Amniotic epithelial cell (primary cell): Measurements from ENCODE around the gene MYH7.
"Not testable (repeated sequence)": the region's sequence is repeated elsewhere in the genome, so short reads cannot be mapped to it uniquely, and the experiment has no call there.

Source experiments
- DNase-seq: peaks from one replicate; pipeline ENCODE4 v3.0.0-alpha.2; 2010; ENCODE audit warnings: low read depth

MYH7 gene

DNA sequence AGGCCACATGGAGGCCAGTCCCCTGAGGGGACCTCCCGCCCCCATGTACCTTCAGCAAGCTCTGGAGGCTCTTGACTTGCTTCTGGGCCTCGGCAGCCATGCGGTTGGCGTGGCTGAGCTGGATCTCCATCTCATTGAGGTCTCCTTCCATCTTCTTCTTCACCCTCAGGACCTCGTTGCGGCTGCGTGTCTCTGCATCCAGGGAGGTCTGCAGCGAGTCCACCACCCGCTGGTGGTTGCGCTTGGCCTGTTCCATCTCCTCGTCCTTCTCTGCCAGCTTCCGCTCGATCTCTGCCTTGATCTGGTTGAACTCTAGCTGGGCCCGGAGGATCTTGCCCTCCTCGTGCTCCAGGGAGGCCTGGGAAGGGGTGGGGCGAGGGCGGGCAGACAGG is 49.2 kb downstream of the MYH7 start:
- not testable (repeated sequence) for DNase-seq

DNA sequence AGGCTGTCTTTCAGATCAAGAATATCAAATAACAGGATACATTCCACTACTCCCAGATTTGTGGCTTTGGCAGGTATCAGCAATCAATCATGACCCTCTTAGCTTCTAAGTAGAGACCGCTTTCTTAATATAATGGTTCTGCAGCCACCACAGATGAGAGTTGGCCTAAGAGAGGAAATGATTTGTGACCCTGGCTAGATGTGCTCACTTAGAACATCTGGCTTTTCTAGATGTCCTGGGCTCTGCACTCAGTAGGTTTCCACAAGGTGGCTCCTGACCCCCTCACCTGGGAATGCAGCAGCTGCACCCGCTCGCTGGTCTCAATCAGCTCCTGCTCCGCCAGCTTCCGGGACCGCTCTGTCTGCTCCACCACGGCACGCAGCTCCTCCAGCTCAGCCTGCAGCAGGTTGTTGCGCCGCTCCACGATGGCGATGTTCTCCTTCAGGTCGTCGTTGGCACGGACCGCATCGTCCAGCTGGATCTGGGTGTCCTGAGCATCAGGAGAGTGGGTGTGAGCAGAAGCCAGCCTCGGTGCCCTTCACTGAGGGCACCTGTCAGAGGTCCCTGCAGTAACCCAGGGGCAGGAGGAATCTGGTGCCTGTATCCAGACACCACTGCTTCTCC is 49.7 kb downstream of the MYH7 start:
- no peak for DNase-seq

DNA sequence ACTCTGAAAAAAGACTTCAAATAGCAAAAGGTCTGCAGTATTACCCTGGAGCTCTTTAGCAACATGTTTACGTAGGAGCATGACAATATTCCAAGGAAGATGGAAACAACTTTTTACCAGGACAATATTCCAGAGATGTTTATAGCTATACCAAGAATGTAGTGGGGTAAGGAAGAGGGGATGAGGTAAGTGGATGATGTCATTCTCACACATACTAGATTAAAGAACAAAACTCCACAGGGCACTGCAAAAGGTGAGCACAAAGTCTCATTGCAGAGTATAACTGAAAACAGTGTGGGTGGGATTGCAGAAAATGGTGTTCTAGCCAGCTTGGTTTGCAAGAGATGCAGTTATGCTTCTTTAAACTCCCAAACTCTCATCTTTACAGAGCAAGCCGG is 50.2 kb downstream of the MYH7 start:
- DNase-seq = no peak

DNA sequence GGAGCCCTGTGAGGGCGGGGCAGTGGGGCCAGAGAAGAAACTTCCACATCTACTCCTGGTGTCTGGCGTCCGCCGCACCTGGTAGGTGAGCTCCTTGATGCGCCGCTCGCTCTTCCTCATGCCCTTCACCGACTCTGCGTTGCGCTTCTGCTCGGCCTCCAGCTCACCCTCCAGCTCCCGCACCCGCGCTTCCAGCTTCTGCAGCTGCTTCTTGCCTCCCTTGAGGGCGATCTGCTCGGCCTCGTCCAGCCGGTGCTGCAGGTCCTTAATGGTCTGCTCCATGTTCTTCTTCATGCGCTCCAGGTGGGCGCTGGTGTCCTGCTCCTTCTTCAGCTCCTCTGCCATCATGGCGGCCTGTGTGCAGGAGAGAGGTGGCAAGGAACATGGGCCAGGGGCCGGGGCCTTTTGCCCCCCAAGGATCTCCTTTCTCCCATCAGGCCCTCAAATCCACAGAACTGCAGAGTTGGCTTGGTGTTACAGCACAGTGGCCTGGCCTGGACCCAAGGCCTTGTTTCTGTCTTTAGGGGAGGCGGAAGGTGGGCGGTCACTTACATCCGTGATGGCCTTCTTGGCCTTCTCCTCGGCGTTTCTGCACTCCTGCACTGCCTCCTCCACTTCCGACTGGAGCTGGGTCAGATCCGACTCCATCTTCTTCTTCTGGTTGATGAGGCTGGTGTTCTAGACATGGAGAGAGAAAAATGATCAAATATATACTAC is 50.9 kb downstream of the MYH7 start:
- no peak for DNase-seq

DNA sequence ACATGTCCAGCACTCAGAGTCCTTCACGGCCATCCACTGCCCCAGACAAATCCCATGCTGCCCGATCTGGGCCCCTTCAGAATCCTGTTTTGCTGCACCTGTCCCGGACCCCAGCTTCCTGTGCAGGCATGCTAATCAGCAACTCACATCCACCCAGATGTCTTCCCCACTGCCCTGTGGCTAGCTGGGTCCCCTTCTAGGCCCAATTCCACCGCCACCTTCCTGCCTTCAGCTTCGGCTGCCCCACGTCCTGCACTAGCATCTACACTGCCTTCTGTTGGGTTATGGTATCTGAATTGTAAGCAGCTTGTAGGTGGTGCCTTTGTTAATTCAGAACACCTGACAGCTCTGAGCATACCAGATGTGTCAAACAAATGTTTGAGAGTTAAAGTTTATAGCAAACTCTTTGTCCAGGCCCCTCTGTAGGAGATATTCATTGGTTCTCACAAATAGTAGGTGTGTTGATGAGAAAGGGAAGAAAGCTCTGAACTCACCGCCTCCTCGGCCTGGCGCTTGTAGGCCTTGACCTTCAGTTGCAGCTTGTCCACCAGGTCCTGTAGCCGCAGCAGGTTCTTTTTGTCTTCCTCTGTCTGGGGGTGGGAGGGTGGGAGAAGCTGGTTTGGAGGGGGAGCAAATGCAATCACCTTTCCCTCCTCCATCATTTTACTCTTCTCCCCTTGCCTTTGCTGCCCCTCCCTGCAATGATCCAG is 52.6 kb downstream of the MYH7 start:
- no peak for DNase-seq

DNA sequence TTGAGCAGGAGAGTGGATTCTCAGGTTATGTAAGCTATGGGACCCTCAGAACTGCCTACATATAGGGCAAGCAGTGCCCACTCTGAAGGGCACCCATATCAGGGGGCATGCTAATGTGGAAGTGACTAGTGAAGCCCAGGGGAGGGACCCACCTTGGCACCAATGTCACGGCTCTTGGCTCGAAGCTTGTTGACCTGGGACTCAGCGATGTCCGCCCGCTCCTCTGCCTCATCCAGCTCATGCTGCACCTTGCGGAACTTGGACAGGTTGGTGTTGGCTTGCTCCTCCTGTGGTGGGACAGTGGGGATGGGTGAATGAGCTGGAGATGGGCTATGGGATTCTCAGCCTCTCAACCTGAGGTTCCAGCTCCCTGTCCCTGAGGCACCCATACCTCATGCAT is 53.2 kb downstream of the MYH7 start:
- no peak for DNase-seq

DNA sequence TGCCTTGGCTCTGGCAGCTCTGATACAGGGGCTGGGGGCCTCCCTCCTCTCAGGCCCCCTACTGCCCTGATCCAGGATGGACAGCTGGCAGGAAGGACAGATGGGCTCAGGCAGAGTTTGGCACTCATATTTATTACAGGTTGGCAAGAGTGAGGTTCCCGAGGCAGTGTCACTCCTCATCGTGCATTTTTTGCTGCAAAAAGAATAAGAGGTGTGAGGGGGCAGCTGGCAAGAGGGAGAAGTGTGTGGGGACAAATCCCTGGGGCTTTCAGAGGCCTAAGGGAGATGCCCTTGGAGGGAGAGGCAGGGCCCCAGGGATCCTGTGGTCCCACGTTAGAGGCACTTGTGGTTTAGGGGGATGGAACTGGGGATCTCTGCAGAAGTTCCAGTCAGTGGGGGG is 53.6 kb downstream of the MYH7 start:
- DNase-seq = no peak

DNA sequence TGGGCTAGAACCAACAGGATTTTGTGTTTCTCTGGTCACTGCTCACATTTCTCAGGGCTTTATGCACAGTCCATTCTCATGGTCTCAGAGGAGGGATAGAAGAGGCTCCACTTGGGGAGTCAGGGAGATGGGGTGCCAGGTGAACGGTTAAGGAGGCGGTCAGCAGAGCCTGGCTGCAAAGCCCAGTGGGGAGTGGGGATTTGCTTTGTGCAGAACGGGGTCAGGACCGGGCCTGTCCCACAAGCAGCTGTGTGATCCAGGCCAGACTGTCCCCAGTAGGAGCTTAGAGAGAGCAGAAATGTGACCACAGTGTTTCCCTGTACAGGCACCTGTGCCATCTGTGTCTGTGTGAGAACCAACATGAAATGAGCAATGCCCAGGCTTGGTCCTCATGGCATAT is 54.5 kb downstream of the MYH7 start:
- no peak for DNase-seq

DNA sequence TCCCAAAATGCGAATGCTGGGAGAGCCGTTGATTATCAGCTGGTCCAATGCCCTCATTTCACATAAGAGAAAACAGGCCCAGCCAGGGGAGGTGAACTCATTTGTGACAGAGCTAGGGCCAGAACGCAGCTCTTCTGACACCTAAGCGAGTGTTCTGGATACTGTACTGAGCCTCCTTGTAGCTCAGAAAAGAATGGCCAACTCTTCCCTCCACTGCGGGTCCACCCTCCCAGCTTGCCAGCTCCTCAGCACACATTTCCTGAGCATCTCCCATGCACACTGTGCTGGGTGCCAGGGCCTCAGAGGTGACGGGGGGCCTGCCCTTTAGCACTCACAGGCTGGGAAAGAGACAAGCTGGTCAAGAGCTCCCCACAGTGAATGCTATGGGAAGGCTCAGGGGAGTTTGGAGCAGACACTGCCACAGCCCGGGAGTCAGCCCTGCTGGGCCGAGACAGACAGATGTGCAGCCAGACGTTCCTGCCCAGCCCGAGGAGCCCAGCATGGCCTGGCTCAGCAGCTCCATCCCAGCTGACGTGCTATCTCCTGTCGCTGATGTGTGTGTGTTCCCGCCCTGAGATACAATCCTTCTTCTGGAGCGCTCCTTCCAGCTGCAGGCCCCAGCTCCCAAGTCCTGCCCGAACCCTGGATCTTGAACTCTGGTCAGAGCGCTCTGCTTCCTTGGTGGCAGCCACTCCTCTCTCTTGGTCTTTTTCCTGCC is 55.1 kb downstream of the MYH7 start:
- no peak for DNase-seq

DNA sequence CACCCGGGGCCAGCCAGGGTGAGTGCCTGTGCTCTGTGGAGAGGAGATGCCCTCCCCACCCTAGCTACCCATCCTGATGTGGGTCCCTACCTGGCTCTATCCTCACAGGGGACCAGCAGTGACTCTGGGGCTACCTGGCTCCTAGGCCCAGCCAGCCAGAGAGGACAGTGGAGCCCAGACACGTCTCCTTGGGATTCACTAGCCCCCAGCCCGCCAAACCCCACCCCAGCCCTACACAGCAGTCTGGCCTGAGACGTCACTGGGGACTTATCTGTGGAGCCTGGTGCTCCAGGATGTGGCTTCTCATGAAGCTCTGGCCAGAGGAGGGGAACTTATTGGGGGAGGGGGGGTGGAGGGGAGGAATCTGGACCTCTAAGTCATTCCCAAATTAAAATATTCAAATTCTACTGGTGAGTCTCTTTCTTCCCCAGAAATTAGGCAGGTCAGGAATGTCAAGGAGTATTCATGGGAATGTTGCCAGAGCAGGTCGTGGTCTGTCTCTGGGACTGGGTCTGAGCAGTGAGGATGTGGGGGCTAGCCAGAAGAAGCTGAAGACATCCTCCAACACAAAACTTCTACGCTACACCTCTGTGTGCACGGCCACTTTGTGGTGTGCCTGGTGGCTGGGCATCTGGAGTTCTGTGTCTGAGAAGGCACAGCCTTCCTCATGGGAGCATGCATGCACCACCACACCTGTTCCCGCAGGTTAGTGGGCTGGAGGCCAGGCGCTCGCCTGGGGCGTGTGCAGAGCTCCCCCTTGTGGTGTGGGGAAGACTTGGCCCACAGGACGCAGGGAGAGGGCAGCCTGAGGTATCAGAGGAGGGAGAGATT is 55.9 kb downstream of the MYH7 start:
- peak; percentile 12 for DNase-seq

DNA sequence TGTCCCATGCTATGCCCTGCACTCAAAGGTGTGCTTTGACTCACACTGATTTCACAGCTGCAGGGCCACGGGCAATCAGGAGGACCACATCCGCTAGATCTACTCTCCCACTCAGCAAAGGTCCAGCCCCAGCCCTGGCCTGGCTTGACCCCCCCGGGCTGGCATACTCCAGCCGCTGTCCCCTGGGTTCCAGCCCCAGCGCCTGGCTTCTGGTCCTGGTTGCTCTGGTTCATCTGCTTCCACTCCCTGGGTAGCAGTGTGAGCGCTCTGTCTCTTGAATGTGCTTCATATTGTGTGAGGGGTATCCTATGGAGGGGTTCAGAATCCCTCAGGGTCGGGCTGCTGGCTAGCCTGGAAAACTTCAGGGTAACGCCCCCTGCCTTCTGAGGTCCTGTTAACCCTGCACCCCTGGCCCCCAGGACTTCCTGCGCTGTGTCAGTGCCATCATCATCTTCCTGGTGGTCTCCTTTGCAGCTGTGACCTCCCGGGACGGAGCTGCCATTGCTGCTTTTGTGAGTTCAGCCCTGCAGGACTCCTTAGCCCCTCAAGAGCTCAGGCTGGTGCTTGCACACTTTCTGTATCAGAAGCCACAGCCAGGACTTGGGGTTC is 56.7 kb downstream of the MYH7 start:
- DNase-seq = no peak

DNA sequence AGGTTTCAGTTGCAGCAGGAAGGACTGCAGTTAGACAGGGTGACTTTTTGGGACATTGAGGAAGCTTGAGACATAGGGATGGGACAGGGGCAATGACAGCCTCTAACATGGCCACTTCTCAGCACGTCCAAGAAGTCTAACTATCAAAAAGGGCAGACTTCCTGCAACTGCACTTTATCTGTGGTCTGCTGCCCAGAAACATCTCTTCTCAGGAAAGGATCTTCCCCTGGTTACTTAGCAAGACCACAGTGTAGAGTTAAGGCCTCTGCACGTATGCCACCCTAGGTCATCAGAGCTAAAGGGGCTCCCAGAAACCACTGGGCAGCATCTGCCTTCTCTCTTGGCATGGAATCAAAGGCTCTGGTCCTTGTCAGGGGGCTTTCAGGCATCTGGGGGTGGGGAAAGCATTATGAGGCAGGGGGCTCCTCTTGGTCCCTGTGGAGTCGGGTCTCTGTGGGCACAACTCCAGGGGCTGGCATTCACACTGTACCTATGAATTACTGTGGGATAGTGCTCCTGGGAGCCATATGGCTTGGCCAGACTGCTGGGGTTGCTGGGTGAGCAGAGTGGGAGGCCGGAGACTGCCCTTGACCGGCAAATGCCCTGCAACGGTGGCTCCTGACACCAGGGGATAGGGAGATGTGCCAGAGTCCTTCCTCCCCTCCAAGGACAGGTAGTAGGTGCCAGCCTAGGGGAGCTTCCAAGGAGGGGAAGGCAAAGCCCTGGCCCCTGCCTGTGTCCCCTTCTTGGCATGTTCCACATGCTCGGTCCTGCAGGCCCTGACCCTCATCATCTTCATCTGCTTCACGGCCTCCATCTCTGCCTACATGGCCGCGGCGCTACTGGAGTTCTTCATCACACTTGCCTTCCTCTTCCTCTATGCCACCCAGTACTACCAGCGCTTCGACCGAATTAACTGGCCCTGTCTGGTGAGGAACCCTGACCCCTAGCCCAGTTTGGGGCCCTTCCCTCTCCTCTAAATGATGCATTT is 57.6 kb downstream of the MYH7 start:
- no peak for DNase-seq

DNA sequence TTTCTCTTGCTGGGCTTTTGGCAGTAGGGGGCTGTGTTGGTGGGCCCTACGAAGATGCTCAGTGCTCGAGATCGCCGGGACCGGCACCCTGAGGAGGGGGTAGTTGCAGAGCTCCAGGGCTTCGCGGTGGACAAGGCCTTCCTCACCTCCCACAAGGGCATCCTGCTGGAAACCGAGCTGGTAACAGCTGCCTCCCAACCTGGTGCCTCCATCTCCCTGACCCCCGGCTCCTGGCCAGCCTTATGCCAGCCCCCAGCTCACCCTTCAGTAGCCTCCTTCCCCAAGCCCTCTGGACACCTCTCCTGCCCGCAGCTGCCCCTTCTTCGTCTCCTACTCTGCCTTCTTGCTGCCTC is 58.3 kb downstream of the MYH7 start:
- no peak for DNase-seq

DNA sequence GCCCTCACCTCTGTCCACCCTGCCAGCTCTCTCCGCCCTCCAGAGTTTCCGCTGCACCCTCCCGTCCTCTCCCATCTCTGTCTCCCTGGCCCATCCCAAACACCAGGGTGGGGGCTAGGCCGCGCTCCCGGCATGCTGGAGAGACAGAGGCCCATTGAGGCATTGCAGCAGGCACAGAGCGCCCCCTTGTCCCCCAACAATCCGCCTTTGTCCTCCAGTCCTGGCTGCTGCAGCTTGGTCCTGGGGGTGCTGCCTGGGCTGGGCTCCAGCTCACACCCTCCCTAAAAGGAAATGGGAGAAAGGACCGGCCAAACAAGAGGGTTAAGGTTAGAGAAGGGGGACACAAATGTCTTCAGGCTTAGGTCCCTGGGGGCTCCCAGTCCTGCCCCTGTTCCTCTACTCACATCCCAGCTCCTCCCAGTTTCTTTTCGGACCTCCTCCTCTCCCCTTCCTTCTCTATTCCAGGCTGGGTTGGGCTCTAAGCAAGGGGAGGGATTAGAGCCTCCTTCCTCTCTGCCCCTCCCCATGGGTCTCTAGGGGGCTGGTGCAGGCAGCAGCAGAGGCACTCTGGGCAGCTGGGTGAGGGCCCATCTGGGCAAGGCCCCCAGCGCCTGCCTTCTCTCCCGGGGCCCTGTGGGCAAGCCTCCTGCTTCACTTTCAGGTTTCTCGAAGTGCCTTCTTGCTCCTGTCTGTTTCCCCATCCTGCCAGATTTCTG is 58.8 kb downstream of the MYH7 start, which contains the start of gene CMTM5:
Gene CMTM5, plus strand, starts transcription at position 565 of the 716 bp plus-strand sequence. CDS start 206 bp downstream, outside the sequence.
- no peak for DNase-seq

DNA sequence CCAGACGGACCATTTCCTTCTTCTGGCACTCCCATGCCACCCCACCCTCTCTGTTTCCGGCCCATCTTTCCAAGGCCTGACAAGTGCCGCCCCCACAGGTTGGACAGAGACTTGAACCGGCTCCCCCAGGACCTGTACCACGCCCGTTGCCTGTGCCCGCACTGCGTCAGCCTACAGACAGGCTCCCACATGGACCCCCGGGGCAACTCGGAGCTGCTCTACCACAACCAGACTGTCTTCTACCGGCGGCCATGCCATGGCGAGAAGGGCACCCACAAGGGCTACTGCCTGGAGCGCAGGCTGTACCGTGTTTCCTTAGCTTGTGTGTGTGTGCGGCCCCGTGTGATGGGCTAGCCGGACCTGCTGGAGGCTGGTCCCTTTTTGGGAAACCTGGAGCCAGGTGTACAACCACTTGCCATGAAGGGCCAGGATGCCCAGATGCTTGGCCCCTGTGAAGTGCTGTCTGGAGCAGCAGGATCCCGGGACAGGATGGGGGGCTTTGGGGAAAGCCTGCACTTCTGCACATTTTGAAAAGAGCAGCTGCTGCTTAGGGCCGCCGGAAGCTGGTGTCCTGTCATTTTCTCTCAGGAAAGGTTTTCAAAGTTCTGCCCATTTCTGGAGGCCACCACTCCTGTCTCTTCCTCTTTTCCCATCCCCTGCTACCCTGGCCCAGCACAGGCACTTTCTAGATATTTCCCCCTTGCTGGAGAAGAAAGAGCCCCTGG is 59.8 kb downstream of the MYH7 start:
- no peak for DNase-seq

DNA sequence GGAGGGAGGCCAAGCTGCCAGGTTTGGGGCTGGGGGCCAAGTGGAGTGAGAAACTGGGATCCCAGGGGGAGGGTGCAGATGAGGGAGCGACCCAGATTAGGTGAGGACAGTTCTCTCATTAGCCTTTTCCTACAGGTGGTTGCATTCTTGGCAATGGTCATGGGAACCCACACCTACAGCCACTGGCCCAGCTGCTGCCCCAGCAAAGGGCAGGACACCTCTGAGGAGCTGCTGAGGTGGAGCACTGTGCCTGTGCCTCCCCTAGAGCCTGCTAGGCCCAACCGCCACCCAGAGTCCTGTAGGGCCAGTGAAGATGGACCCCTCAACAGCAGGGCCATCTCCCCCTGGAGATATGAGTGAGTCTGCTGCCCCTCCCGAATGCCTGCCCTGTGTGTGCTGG is 62.4 kb downstream of the MYH7 start:
- no peak for DNase-seq

DNA sequence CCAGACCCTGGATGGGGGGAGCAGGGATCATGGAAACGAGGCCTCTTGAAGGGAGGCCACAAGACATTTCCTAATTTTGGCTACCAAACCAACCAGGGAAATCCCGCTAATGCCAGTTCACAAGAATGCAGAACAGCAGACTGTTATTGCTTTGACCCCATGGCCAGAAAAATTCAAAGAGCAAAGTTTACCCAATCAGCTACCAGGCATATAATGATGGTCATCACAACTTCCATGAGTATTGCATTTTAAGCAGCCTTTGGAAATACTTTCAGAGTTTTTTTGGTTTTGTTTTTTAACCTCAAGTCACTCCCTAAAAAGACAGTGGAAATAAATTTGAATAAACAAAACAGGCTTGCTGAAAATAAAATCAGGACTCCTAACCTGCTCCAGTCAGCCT is 63.0 kb downstream of the MYH7 start, which contains the start of gene IL25:
Gene IL25, plus strand, starts transcription at position 301 of the 400 bp plus-strand sequence.
- no peak for DNase-seq

DNA sequence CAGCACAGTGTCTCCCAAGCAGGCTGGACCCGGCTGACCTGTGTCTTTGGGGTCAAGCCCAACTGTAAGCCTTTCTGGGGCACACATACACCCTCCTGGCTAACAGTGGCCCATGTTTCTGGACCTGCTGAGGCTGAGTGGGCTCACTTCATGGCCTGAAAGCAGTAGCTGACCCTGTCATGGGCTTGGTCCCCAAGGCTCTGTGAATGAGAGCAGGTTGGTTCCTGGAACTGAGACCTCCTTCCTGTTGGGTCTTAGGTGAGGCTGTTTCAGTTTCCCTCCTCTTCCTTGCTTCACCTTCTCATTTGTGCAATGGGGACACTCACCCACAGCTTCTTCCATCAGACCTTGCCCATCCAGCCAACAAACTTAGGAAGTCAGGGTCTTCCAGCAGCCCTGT is 63.6 kb downstream of the MYH7 start:
- DNase-seq = no peak

DNA sequence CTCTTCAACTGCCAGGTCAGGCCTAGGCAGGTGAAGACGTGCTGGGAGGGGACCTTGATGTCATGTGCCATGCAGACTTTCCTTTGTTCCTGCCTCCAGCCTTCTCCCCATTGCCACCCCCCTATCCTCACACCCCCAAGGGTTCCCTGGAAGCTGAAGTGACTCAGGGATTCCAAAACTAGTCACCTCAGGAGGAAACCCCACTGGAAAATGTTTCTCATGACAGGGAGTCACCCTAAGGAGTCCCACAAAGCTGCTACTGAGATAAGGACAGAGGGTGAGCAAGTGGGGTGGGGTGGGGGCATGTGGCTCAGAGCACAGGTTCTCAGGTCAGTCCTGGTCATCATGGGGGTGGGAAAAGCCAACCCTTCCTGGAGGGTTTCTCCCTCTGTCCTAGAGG is 65.2 kb downstream of the MYH7 start:
- DNase-seq = no peak
